Left kidney (tissue), 8 donors: ENCODE data around the gene PIN4. TPM values are rescaled to one million over a fixed set of nuclear protein-coding genes. Genes with fewer than 3 reads are reported as not detected.
A peak's percentile ranks its signal among the peaks of the same experiment; 100 is the strongest.
"Not testable (repeated sequence)": the region's sequence is repeated elsewhere in the genome, so short reads cannot be mapped to it uniquely, and the experiment has no call there.

Source experiments
- DNase-seq: peaks from one replicate; pipeline ENCODE4 v3.0.0-alpha.2; 2013
- long read RNA-seq, 8 donors: transcript quantifications; one replicate each; lab custom pipeline, GENCODE V29; 2026
- polyA plus RNA-seq: library from polyadenylated mRNA; unstranded; fragments of 120-200 nt; gene quantifications from one replicate; pipeline ENCODE4 v1.2.1, GENCODE V29; 2013; ENCODE audit not compliant: insufficient read length

The PIN4 gene
- 49.0 TPM for polyA plus RNA-seq
- long read RNA-seq, donor 1, transcript PIN4-203 (4 exons, 1,321 nt), result major isoform, 41 of 5,981 reads
- long read RNA-seq, donor 1, partial matches to known transcripts, result 3,285 of 5,981 reads
- long read RNA-seq, donor 1, other reads (novel, unspliced or antisense), result 2,651 of 5,981 reads
- long read RNA-seq, donor 2, transcript PIN4-203 (4 exons, 1,321 nt), result major isoform, 64 of 121 reads
- long read RNA-seq, donor 2, transcript PIN4-201 (3 exons, 1,780 nt), result minor isoform, 14 of 121 reads
- long read RNA-seq, donor 2, partial matches to known transcripts, result 15 of 121 reads
- long read RNA-seq, donor 2, other reads (novel, unspliced or antisense), result 26 of 121 reads
- long read RNA-seq, donor 3, transcript PIN4-203 (4 exons, 1,321 nt), result major isoform, 51 of 70 reads
- long read RNA-seq, donor 3, partial matches to known transcripts, result 16 of 70 reads
- long read RNA-seq, donor 3, other reads (novel, unspliced or antisense), result 0 of 70 reads
- long read RNA-seq, donor 4, transcript PIN4-203 (4 exons, 1,321 nt), result major isoform, 16 of 2,218 reads
- long read RNA-seq, donor 4, partial matches to known transcripts, result 1,954 of 2,218 reads
- long read RNA-seq, donor 4, other reads (novel, unspliced or antisense), result 247 of 2,218 reads
- long read RNA-seq, donor 5, transcript PIN4-203 (4 exons, 1,321 nt), result major isoform, 115 of 6,274 reads
- long read RNA-seq, donor 5, partial matches to known transcripts, result 5,933 of 6,274 reads
- long read RNA-seq, donor 5, other reads (novel, unspliced or antisense), result 223 of 6,274 reads
- long read RNA-seq, donor 6, transcript PIN4-203 (4 exons, 1,321 nt), result major isoform, 76 of 98 reads
- long read RNA-seq, donor 6, partial matches to known transcripts, result 19 of 98 reads
- long read RNA-seq, donor 6, other reads (novel, unspliced or antisense), result 0 of 98 reads
- long read RNA-seq, donor 7, transcript PIN4-203 (4 exons, 1,321 nt), result major isoform, 72 of 5,403 reads
- long read RNA-seq, donor 7, transcript PIN4-201 (3 exons, 1,780 nt), result minor isoform, 5 of 5,403 reads
- long read RNA-seq, donor 7, partial matches to known transcripts, result 3,060 of 5,403 reads
- long read RNA-seq, donor 7, other reads (novel, unspliced or antisense), result 2,266 of 5,403 reads
- long read RNA-seq, donor 8, transcript PIN4-203 (4 exons, 1,321 nt), result major isoform, 22 of 2,990 reads
- long read RNA-seq, donor 8, partial matches to known transcripts, result 2,867 of 2,990 reads
- long read RNA-seq, donor 8, other reads (novel, unspliced or antisense), result 99 of 2,990 reads

DNA sequence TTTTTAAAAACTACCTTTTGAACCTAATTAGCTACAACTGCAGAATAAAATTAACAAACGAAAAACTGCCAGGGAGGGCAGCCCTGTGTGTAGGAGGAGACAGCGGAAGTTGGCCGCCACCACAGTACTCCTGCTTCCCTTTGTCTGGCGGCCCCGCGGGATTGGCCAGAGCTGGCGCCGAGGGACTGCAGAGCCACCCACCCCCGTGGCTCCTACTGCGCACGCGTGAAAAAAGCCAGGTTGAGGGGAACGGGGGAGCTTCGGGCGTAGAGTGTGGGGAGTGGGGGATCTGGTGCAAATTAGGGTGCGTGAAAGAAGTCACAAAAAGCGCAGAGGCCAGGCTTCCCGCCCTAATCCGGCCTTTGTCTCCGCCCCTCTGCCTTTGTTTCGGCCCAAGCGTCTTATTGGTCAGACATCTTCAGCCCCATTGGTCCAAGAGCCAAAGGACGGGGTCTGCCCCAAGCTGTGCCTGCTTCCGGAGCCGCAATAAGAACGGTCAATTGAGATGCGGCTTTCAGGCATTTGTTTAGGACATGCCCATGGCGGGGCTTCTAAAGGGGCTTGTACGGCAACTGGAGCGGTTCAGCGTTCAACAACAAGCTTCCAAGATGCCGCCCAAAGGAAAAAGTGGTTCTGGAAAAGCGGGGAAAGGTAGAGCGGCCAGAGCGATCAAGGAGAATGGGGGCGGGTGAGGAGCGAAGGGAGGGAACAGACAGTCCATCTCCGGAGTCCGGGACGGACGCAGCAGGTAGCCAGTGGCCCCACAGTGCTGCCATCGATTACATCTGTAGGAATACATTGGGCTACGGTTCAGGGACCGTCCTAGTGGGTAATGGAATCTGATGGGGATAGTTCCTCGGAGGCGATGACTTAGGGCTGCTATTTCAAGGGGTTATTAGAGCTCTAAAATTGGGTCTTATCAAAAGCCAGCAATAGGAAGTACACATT, at the start of gene PIN4:
Gene PIN4, plus strand, starts transcription at position 580 of the 948 bp plus-strand sequence. Its CDS starts 29 bp downstream, at position 609.
- peak; percentile 95 for DNase-seq

DNA sequence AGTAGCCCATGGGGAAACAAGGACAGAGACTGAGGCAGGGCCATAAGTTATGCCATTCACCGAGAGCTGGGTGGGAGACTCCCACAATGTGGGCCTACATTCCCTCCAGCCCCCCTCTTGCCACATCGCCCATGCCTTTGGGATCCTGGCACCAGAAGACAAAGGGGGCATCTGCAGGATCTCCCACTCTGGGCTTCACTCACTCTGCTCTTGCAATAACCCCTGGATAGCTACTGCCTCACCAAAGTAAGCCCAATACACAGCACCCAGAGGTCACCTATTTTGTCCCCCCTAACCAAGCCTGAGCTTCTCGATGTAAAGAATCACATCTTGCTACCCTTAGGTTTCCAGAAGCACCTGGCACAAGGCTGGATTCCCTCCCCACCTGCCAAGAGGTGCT, 49.1 kb upstream of the PIN4 start:
- no peak for DNase-seq

DNA sequence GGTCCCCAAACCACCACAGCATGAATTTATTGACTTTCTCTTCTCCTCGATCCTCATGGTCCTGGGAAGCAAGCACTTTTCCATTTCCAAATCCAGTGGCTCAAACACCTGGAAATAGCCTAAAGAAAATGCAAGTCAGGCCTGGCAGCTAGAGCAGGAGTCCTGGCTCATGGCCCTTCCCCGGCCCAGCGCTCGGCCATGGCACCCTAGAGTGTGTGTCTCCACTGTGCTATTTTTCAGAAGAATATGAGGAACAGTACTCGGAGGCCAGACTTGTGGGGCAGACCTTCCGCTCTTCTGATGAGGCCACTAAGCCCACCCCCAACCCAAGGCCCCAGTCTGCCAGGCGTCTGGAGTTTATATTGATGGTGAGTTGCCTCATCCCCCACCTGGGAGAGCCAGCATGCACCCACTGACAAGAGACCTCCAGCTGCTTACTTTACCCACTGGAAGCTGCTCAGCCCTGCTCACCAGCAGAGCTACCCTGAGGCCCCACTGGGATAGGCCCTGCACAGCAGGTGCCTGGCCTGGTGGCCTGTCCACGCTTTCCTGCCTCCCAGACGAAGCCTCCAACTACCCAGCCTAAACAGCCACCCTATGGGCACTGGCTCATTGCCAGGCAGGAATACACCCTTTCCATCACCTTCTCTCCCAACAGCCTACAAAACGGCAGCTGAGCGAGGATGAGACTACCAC, 47.6 kb upstream of the PIN4 start:
- no peak for DNase-seq

DNA sequence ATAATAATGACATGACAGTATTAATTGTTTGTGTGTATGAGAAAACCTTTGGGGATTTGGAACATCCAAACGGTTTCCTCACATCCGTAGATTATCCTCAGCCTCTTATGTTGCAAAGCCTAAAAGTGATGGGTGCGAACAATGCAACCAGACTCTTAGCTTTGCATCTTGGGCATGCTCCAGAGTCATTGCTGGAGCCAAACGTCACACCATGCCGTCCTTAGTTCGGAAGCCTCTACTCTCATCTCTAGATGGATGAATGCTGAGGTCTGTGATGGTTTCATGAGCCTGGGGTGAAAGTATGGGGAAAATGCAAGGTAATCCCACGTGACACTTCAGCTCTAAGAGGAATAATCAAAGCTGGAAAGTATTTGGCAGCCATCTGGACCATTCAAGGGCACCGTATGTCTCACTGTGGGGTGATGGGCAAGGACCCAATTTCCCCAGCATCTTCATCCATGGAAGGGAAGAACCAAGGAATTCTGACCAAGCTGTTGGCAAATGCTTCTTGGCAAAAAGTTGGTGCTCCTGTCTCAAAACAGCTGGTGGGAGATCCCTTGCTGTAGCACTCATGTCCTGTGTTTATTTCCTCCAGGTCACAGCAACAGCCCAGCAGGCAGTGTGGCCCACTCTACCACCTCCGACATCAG, 43.6 kb upstream of the PIN4 start:
- no peak for DNase-seq

DNA sequence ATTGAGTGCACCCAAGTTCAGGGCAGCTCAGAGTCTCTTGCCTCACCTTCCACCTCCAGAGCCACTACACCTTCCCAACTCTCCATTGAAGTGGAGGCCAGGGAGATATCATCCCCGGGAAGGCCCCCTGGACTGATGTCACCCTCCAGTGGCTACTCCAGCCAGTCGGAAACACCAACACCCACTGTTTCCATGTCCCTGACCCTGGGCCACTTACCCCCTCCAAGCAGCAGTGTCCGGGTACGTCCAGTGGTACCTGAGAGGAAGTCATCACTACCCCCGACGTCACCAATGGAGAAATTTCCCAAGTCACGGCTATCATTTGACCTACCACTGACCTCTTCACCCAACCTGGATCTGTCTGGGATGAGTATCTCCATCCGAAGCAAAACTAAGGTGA, 42.0 kb upstream of the PIN4 start:
- DNase-seq, result no peak

DNA sequence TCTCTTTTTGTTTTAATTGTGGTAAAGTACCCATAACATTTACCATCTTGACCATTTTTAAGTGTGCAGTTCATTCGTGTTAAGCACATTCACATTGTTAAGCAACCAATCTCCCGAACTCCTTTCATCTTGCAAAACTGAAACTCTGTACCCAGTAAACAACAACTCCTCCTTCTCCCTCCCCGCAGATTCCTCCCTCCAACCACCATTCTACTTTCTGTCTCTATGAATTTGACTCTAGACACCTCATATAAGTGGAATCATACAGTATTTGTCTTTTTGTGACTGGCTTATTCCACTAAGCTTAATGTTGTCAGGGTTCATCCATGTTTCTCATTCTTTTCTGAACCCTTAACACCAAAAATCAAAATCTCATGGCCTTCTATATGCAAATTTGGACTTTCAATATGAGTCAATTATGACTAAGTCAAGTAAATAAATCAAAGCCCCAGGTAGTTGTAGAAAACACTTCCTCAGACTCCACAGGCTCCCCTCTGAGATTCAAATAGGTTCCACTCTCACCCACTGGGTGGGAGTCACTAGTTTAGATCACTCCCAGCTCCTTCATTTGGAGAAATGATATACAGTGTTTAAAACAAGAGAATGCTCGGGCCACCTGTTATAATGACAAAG, 40.1 kb upstream of the PIN4 start:
- DNase-seq, result no peak

DNA sequence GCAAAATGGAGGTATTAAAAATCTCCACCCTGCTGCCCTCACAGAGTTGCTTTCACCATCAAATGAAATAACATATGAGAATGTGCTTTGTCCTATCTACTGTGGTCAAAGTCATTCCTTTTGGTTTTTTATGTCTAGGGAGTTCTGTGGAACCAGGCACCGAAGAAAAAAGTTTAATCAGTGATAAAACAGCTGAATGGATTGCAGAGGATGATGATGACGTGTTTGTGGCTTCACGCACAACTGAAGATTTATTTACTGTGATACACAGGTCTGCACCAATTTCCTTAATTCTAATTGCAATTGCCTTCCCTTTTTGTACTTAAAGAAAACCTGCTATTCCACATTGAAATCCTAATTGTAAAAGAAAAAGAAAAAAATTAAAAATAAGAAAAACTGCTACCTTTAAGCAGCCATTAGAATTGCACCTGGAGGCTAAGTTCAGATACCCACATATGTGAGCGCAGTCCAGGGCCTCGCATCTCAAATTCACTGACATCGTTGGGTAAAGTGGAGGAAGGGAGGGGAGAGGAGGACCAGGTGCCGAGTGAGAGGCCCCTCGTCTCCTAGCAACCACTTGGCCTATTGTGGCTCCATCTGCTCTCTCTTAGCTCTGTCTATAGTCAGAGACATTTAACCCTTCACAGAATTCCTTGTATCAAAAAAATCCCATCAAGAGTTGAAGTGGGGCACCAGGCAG, 39.3 kb upstream of the PIN4 start:
- DNase-seq, result no peak

DNA sequence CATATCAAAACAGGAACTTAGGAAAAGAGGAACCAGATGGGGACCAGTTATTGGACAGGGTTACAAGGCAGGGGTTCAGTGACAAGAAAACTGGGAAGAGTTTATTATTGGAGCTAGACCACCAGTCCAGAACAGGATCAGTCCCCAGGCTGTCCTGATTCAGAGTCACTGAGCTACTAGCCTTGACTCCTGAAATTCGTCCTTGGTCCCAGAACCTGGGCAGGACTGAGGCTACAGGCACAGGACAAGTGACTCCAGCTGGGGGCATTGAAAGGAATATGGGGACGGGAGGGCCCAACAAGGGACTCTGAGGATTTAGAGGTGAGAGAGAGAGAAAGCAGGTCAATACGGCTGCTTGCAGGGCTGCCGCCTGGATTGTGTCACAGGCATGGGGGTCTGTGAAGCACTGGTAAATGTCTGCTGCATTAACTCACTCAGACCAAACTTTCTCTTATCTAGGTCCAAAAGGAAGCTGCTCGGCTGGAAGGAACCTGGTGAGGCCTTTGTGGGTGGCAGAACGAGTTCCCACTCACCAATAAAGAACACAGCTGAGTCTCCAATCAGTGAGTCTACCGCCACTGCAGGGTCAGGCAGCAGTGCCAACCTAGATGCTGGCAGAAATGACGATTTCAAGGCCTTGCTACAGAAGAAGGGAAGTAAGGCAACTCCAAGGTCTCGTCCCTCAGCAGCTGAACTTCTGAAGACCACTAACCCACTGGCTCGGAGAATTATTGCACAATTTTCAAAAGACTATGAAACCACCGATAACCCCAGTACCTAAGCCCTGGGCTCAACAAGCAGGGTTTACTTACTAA, 38.6 kb upstream of the PIN4 start:
- no peak for DNase-seq

DNA sequence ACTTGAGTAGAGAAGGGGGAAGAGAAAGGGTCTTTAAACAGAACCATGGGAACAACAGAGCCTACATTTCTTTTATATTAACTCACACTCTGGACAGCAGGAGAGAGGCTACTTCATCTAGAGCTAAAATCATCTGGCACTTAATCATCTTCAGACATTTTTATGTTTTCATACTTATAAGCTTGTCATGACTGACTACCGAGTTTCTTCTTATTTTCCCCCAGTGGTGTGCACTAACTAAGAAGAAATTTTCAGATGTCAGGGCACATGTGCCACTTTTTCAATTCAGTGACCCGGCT, 38.0 kb upstream of the PIN4 start:
- DNase-seq, result no peak

DNA sequence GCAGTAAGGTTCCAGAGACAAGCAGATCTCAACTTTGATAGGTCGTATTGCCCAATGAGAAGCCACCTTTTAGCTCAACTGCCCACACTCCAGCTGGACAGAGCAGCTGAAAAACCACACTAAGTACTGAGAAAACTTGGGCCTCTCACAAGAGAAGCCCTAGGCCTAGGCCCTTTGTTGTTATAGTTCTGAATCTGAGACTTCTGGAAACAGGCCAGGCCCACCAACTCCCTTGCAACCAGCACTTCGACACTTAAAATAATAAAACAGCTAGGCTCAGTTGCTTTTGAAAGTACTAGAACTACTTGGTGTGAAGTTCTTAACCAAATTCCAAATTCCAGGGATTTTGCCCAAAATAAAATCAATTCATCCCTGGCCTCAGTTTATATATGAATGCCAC, 36.4 kb upstream of the PIN4 start:
- no peak for DNase-seq

DNA sequence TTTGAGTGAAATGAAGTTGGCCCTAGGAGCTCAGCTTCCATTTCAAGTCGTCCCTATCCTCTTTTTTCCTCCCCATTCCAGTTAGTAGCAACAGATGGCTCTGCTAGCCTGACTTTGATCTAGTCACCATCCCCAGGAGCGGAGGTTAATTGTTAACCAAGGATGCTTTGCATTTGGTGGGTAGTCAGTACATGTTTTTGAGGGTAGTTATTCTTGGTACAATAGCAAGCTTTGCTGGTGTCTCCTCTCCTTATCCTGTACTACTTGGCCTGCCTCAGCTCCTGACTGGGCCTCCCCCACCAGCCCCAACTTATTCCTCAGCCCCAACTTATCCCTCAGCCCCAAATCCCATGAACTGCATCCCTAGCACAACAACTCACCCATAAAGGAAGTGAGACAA, 35.0 kb upstream of the PIN4 start:
- DNase-seq, result no peak

DNA sequence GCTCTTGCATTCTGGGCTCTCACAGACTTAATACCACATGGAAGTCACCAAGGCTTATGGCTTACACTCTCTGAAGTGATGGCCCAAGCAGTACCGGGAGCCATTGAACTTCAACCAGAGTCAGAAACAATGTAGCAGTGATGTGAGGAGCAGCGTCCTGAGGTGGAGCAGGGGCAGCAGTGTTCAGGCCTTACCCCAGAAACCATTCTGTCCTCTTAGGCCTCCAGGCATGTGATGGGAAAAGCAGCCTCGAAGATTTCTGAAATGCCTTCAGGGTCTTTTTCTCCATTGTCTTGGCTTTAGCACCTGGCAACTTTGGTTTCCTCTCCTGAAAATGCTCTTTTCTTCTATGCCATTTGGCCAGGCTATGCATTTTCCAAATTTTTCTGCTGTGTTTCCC, 22.8 kb upstream of the PIN4 start:
- no peak for DNase-seq

DNA sequence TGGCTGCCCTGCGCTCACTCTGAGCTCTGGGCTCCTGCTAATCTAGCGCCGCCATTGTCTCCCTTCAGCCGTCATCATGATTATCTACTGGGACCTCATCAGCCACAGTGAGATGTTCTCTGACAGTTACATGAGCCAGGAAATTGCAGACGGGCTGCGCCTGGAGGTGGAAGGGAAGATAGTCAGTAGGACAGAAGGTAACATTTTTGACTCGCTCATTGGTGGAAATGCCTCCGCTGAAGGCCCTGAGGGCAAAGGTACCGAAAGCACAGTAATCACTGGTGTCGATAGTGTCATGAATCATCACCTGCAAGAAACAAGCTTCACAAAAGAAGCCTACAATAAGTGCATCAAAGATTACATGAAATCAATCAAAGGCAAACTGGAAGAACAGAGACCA, 21.8 kb upstream of the PIN4 start:
- DNase-seq, result no peak

DNA sequence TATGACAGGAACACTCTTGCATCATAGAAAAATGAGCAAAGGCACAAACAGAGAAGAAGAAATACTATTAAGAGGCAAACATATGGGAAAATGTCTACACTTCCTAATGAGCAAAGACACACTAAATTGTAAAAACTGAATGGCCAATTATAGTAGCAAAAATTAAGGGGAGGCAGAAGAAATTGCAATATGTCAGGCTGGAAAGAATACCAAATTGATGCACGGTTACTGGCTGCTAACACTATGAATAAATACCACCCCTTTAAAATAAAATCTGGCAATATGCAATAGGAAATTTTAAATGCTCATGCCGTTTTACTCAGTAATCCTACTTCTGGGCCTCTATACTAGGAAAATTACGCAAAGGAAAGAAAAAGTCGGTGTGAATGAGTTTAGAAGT, 16.0 kb upstream of the PIN4 start:
- no peak for DNase-seq

DNA sequence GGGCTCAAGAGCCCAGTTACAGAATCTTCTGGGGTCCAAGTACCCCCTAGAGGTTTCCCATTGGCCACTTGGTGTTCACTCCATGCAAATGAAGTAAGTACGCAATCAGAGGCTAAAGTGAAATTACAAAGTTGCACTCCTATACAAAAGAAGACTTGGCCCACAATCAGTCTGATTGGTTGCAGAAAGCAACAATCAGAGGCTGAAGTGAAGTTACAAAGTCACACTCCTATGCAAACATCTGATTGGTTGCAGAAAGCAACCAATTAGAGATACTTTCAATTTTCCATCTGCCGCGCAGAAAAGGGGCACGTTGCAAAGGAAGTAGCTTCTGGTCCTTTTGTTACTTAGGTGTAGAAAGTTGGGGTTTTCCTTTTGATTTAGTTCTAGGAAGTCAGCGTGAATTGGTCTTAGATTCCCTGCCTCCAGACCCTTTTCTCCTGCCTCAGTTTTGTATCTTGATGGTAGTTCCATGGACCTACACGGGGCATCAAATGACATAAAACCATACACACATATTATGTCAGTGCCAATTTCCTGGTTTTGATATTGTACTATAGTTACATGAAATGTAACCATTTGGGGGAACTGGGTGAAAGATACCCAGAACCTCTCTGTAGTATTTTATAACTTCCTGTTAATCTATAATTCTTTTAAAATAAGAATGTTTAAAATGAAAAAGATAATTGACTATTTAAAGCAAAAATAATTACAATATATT, 12.4 kb upstream of the PIN4 start:
- DNase-seq, result no peak

DNA sequence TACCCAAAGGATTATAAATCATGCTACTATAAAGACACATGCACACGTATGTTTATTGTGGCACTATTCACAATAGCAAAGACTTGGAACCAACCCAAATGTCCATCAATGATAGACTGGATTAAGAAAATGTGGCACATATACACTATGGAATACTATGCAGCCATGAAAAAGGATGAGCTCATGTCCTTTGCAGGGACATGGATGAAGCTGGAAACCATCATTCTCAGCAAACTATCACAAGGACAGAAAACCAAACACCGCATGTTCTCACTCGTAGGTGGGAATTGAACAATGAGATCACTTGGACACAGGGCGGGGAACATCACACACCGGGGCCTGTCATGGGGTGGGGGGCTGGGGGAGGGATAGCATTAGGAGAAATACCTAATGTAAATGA, 5.3 kb upstream of the PIN4 start:
- not testable (repeated sequence) for DNase-seq

DNA sequence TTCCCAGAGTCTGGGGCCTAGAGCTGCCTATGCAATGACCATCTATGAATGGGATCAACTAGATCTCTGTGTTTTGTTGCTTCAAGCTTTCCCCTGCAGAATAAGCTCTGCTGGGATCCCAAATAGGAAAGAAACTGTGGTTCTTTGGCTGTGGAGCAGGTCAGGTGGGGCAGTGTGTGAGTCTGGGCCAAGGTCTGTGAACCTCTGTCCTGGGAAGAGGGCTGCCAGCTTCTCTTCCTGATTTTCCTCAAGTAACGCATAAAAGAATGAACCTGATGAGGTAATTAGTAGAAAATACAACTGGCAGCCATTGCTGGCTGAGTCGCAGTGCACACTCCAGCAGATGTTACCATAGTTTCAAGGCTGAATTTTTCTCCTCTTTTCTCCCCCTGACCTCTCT, 4.6 kb upstream of the PIN4 start:
- no peak for DNase-seq

DNA sequence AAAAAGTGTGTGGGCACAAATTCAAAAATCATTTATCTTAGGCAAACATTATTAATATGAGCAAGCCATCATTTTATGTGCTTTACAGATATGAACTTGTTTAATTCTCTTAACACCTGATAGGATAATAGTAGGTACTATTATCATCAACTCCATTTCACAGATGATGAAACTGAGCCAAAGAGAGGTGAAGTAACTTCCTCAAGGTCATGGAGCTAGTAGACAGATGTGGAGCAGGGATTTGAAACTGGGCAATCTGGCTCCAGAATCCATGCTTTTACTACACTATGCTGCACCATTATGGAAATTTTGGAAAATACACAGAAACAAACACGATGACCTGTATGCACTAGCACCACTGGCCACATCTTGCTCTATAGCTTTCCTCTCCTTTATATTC, 1.0 kb upstream of the PIN4 start:
- DNase-seq, result no peak
